ENCODE measurements around the gene CTSW.

- TF ChIP-seq CTCF (IDR thresholded peaks at IDR 0.05) (no peak), POLR2A (IDR thresholded peaks at IDR 0.05) (no peak)
Observed at GRCh38 chr11:65912845-65913244, 33.2 kb downstream of the CTSW start.

Data from transverse colon (tissue), 3 donors.